Epithelial cell of proximal tubule (primary cell): ENCODE results near the gene LHX1. TPM values are rescaled to one million over a fixed set of nuclear protein-coding genes. Genes with fewer than 3 reads are reported as not detected.

ENCODE experiments used
- DNase-seq: peaks from one replicate; pipeline ENCODE4 v3.0.0-alpha.2; 2011; ENCODE audit warnings: low read depth
- H3K4me3 ChIP-seq: 2 replicates; pipeline ENCODE4 v1.5.1; 2011; ENCODE audit warnings: low read depth, mild to moderate bottlenecking, low read length
- CTCF ChIP-seq: conservative IDR thresholded peaks from 2 replicates; pipeline ENCODE4 v1.5.1; 2012; ENCODE audit warnings: low read depth, mild to moderate bottlenecking, low read length
- total RNA-seq: library from RNA; depleted of rRNA; stranded (reverse); fragments of >200 nt; gene quantifications from 2 replicates; pipeline ENCODE4 v1.2.3, GENCODE V29; 2015

LHX1 gene
- 43.1 and 51.9 TPM in 2 replicates for total RNA-seq

- no peak for TF ChIP-seq CTCF
- H3K4me3 ChIP-seq = peak within 1 kb of the TSS; percentile 82
- no peak for DNase-seq
These were observed at the start of gene LHX1 for GRCh38 chr17:36937001-36937958. LHX1 (plus strand) TSS chr17:36937475; CDS start chr17:36938198, 723 bp downstream.

GRCh38 chr17:36888236-36888951 lies 48.9 kb upstream of the LHX1 start:
- no peak for TF ChIP-seq CTCF
- DNase-seq = no peak
- H3K4me3 ChIP-seq = no peak overlapping the region

GRCh38 chr17:36889770-36890349 lies 47.4 kb upstream of the LHX1 start:
- DNase-seq = no peak
- no peak for TF ChIP-seq CTCF
- no peak overlapping the region for H3K4me3 ChIP-seq

GRCh38 chr17:36890398-36891168 lies 46.7 kb upstream of the LHX1 start:
- no peak for TF ChIP-seq CTCF
- H3K4me3 ChIP-seq = no peak overlapping the region
- DNase-seq = no peak

GRCh38 chr17:36892112-36892838 lies 45.0 kb upstream of the LHX1 start:
- TF ChIP-seq CTCF = peak; percentile 31
- H3K4me3 ChIP-seq = no peak overlapping the region
- DNase-seq = no peak

GRCh38 chr17:36894177-36894576 lies 43.1 kb upstream of the LHX1 start:
- H3K4me3 ChIP-seq = no peak overlapping the region
- no peak for DNase-seq
- no peak for TF ChIP-seq CTCF
